Duodenal mucosa (tissue), 2 donors: ENCODE results near the gene LRRC70.

Source experiments
- H3K27ac ChIP-seq: one replicate; pipeline ENCODE4 v1.7.0; 2013; ENCODE audit warnings: low read depth, low read length
- H3K27me3 ChIP-seq, 2 donors: one replicate each; pipeline ENCODE4 v1.7.0; 2013; ENCODE audit warnings: low read length in 2 of 2, control low read depth in 1 of 2; ENCODE audit not compliant: insufficient read depth in 2 of 2, control insufficient read depth in 1 of 2
- H3K36me3 ChIP-seq, 2 donors: one replicate each; pipeline ENCODE4 v1.7.0; 2013; ENCODE audit warnings: low read length in 2 of 2, control low read depth in 1 of 2; ENCODE audit not compliant: insufficient read depth in 2 of 2, control insufficient read depth in 1 of 2
- H3K4me1 ChIP-seq, 2 donors: one replicate each; pipeline ENCODE4 v1.7.0; 2013; ENCODE audit warnings: low read length in 2 of 2, control low read depth in 1 of 2; ENCODE audit not compliant: insufficient read depth in 2 of 2, control insufficient read depth in 1 of 2
- H3K4me3 ChIP-seq, 2 donors: one replicate each; pipeline ENCODE4 v1.7.0; 2013; ENCODE audit warnings: low read length in 2 of 2, low read depth in 1 of 2
- H3K9ac ChIP-seq, 2 donors: one replicate each; pipeline ENCODE4 v1.7.0; 2013; ENCODE audit warnings: low read length in 2 of 2, low read depth in 1 of 2
- H3K9me3 ChIP-seq, 2 donors: one replicate each; pipeline ENCODE4 v1.7.0; 2013; ENCODE audit warnings: low read length in 2 of 2, control low read depth in 1 of 2; ENCODE audit not compliant: control insufficient read depth in 1 of 2

Gene LRRC70

GRCh38 chr5:62585751-62586150, 7.1 kb downstream of the LRRC70 start:
- Histone ChIP-seq H3K9ac (no peak overlapping the region), H3K36me3 (no peaks in the 10 kb centered on the region), H3K4me1 (no peaks in the 10 kb centered on the region)

GRCh38 chr5:62587737-62588136, 9.1 kb downstream of the LRRC70 start:
- no peaks in the 10 kb centered on the region for H3K9me3 ChIP-seq
- no peaks in the 10 kb centered on the region for H3K27me3 ChIP-seq
- no peaks in the 10 kb centered on the region for H3K4me1 ChIP-seq
- no peak overlapping the region for H3K27ac ChIP-seq
- H3K4me3 ChIP-seq = no peak overlapping the region
- peaks cover 0 to 4% of the 10 kb centered on the region in 2 donors for H3K36me3 ChIP-seq
- no peak overlapping the region for H3K9ac ChIP-seq

More at GRCh38 chr5:62585751-62586150, 7.1 kb downstream of the LRRC70 start:
- no peaks in the 10 kb centered on the region for H3K27me3 ChIP-seq
- no peak overlapping the region for H3K4me3 ChIP-seq
- H3K9me3 ChIP-seq = no peaks in the 10 kb centered on the region
- no peak overlapping the region for H3K27ac ChIP-seq

- Histone ChIP-seq H3K9me3 (no peaks in the 10 kb centered on the region), H3K27me3 (no peaks in the 10 kb centered on the region), H3K4me1 (no peaks in the 10 kb centered on the region), H3K27ac (no peak overlapping the region), H3K36me3 (peaks cover 0 to 4% of the 10 kb centered on the region in 2 donors), H3K4me3 (no peak overlapping the region), H3K9ac (no peak overlapping the region)
Observed at GRCh38 chr5:62588668-62589067, 10.0 kb downstream of the LRRC70 start.

- Histone ChIP-seq H3K27me3 (no peaks in the 10 kb centered on the region), H3K4me1 (no peaks in the 10 kb centered on the region), H3K36me3 (peaks cover 0 to 4% of the 10 kb centered on the region in 2 donors), H3K4me3 (no peak overlapping the region), H3K27ac (no peak overlapping the region), H3K9ac (no peak overlapping the region), H3K9me3 (no peaks in the 10 kb centered on the region)
Observed at GRCh38 chr5:62589504-62589903, 10.9 kb downstream of the LRRC70 start.

- H3K9me3 ChIP-seq = no peaks in the 10 kb centered on the region
- no peaks in the 10 kb centered on the region for H3K4me1 ChIP-seq
- no peak overlapping the region for H3K27ac ChIP-seq
- H3K27me3 ChIP-seq = no peaks in the 10 kb centered on the region
- peaks cover 0 to 4% of the 10 kb centered on the region in 2 donors for H3K36me3 ChIP-seq
- no peak overlapping the region for H3K4me3 ChIP-seq
- no peak overlapping the region for H3K9ac ChIP-seq
Observed at GRCh38 chr5:62590387-62590786, 11.8 kb downstream of the LRRC70 start.

GRCh38 chr5:62592558-62592957, 13.9 kb downstream of the LRRC70 start:
- Histone ChIP-seq H3K4me1 (no peaks in the 10 kb centered on the region), H3K4me3 (no peak overlapping the region), H3K9ac (no peak overlapping the region), H3K9me3 (no peaks in the 10 kb centered on the region), H3K27ac (no peak overlapping the region), H3K27me3 (no peaks in the 10 kb centered on the region), H3K36me3 (peaks cover 0 to 4% of the 10 kb centered on the region in 2 donors)

GRCh38 chr5:62593331-62593730, 14.7 kb downstream of the LRRC70 start:
- H3K9me3 ChIP-seq = no peaks in the 10 kb centered on the region
- H3K4me1 ChIP-seq = no peaks in the 10 kb centered on the region
- no peak overlapping the region for H3K4me3 ChIP-seq
- no peak overlapping the region for H3K27ac ChIP-seq
- H3K36me3 ChIP-seq = peaks cover 0 to 4% of the 10 kb centered on the region in 2 donors
- H3K9ac ChIP-seq = no peak overlapping the region
- H3K27me3 ChIP-seq = no peaks in the 10 kb centered on the region

GRCh38 chr5:62594364-62594984, 15.9 kb downstream of the LRRC70 start:
- no peaks in the 10 kb centered on the region for H3K27me3 ChIP-seq
- H3K9ac ChIP-seq = no peak overlapping the region
- H3K4me1 ChIP-seq = no peaks in the 10 kb centered on the region
- H3K4me3 ChIP-seq = no peak overlapping the region
- H3K27ac ChIP-seq = no peak overlapping the region
- H3K36me3 ChIP-seq = peaks cover 0 to 4% of the 10 kb centered on the region in 2 donors
- H3K9me3 ChIP-seq = no peaks in the 10 kb centered on the region

GRCh38 chr5:62596096-62596495, 17.5 kb downstream of the LRRC70 start:
- Histone ChIP-seq H3K4me1 (no peaks in the 10 kb centered on the region), H3K27ac (no peak overlapping the region), H3K36me3 (peaks cover 0 to 4% of the 10 kb centered on the region in 2 donors), H3K27me3 (no peaks in the 10 kb centered on the region), H3K9me3 (no peaks in the 10 kb centered on the region), H3K9ac (no peak overlapping the region), H3K4me3 (no peak overlapping the region)

- H3K27me3 ChIP-seq = no peaks in the 10 kb centered on the region
- no peaks in the 10 kb centered on the region for H3K9me3 ChIP-seq
- H3K9ac ChIP-seq = no peak overlapping the region
- H3K27ac ChIP-seq = no peak overlapping the region
- H3K4me3 ChIP-seq = no peak overlapping the region
- H3K4me1 ChIP-seq = no peaks in the 10 kb centered on the region
- H3K36me3 ChIP-seq = peaks cover 0 to 4% of the 10 kb centered on the region in 2 donors
Observed at GRCh38 chr5:62596691-62597090, 18.1 kb downstream of the LRRC70 start.
